Stimulated activated CD4-positive, alpha-beta T cell treated with anti-CD3 and anti-CD28 coated beads, Interleukin-2, amount 100 ng/mL, for 48 hours (primary cell): Measurements from ENCODE around the gene GIMAP6.
A peak's percentile ranks its signal among the peaks of the same experiment; 100 is the strongest.
"Not testable (repeated sequence)": the region's sequence is repeated elsewhere in the genome, so short reads cannot be mapped to it uniquely, and the experiment has no call there.

ENCODE experiments used
- DNase-seq, 2 donors: peaks; one replicate each; pipeline ENCODE4 v3.0.0-alpha.2; 2020

The GIMAP6 gene

GRCh38 chr7:150631866-150632864, at the start of gene GIMAP6:
Gene GIMAP6, minus strand, starts transcription at chr7:150632385. Its CDS starts 2,243 bp downstream, at chr7:150630142.
- peak; percentile 20 to 30 for DNase-seq

GRCh38 chr7:150680364-150680763, 48.2 kb upstream of the GIMAP6 start:
- DNase-seq = not testable (repeated sequence)

GRCh38 chr7:150678601-150679000, 46.4 kb upstream of the GIMAP6 start:
- DNase-seq = peak in 1 of 2 donors; percentile 44

- not testable (repeated sequence) for DNase-seq
Measured at GRCh38 chr7:150676854-150677253, 44.7 kb upstream of the GIMAP6 start.

GRCh38 chr7:150676276-150676675, 44.1 kb upstream of the GIMAP6 start:
- DNase-seq = not testable (repeated sequence)

- DNase-seq = no peak
Measured at GRCh38 chr7:150675714-150676113, 43.5 kb upstream of the GIMAP6 start.

GRCh38 chr7:150671798-150672585, 39.8 kb upstream of the GIMAP6 start:
- DNase-seq = not testable (repeated sequence)

GRCh38 chr7:150668977-150669376, 36.8 kb upstream of the GIMAP6 start:
- DNase-seq = no peak

- DNase-seq = peak in 1 of 2 donors; percentile 37
Measured at GRCh38 chr7:150668472-150668911, 36.3 kb upstream of the GIMAP6 start.

GRCh38 chr7:150666412-150666811, 34.2 kb upstream of the GIMAP6 start:
- DNase-seq = no peak

GRCh38 chr7:150665896-150666295, 33.7 kb upstream of the GIMAP6 start:
- DNase-seq = no peak

GRCh38 chr7:150665089-150665748, 33.0 kb upstream of the GIMAP6 start:
- DNase-seq = no peak

GRCh38 chr7:150663802-150664494, 31.8 kb upstream of the GIMAP6 start:
- DNase-seq = no peak

- not testable (repeated sequence) for DNase-seq
Measured at GRCh38 chr7:150662821-150663220, 30.6 kb upstream of the GIMAP6 start.

- DNase-seq = no peak
Measured at GRCh38 chr7:150660939-150661613, 28.9 kb upstream of the GIMAP6 start.

- no peak for DNase-seq
Measured at GRCh38 chr7:150657526-150657925, 25.3 kb upstream of the GIMAP6 start.

- DNase-seq = no peak
Measured at GRCh38 chr7:150656047-150656446, 23.9 kb upstream of the GIMAP6 start.

- no peak for DNase-seq
Measured at GRCh38 chr7:150654692-150655091, 22.5 kb upstream of the GIMAP6 start.

GRCh38 chr7:150649080-150649385, 16.8 kb upstream of the GIMAP6 start:
- DNase-seq = no peak

GRCh38 chr7:150648353-150649079, 16.3 kb upstream of the GIMAP6 start:
- DNase-seq = no peak
